GM06990 (cell line): ENCODE data around the gene STRBP.

ENCODE experiments used
- DNase-seq: peaks from one replicate; pipeline ENCODE4 v3.0.0-alpha.2; 2011; ENCODE audit not compliant: insufficient read length; ENCODE audit errors: extremely low read depth
- H3K27me3 ChIP-seq: replicated peaks from 2 replicates; pipeline ENCODE4 v1.6.0; 2011; ENCODE audit warnings: low read length; ENCODE audit not compliant: control insufficient read depth, insufficient read depth
- H3K36me3 ChIP-seq: 2 replicates; pipeline ENCODE4 v1.5.1; 2011; ENCODE audit warnings: low read length; ENCODE audit not compliant: control insufficient read depth, insufficient read depth
- H3K4me3 ChIP-seq: replicated peaks from 2 replicates; pipeline ENCODE4 v1.5.1; 2011; ENCODE audit warnings: low read depth, mild to moderate bottlenecking, control low read depth, low read length
- TF ChIP-seq, protein P1 (sequence below): IDR thresholded peaks from 2 replicates; pipeline ENCODE4 v1.5.1; 2011; ENCODE audit warnings: low read length, control low read depth, mild to moderate bottlenecking, inconsistent platforms; ENCODE audit not compliant: insufficient read depth, poor library complexity, severe bottlenecking

STRBP gene

GRCh38 chr9:123080444-123080843 is 187.9 kb downstream of the STRBP start:
- Histone ChIP-seq H3K4me3 (no peak overlapping the region), H3K27me3 (no peaks in the 10 kb centered on the region), H3K36me3 (peaks cover 10% of the 10 kb centered on the region)
- DNase-seq, result no peak
- TF ChIP-seq, protein P1, sequence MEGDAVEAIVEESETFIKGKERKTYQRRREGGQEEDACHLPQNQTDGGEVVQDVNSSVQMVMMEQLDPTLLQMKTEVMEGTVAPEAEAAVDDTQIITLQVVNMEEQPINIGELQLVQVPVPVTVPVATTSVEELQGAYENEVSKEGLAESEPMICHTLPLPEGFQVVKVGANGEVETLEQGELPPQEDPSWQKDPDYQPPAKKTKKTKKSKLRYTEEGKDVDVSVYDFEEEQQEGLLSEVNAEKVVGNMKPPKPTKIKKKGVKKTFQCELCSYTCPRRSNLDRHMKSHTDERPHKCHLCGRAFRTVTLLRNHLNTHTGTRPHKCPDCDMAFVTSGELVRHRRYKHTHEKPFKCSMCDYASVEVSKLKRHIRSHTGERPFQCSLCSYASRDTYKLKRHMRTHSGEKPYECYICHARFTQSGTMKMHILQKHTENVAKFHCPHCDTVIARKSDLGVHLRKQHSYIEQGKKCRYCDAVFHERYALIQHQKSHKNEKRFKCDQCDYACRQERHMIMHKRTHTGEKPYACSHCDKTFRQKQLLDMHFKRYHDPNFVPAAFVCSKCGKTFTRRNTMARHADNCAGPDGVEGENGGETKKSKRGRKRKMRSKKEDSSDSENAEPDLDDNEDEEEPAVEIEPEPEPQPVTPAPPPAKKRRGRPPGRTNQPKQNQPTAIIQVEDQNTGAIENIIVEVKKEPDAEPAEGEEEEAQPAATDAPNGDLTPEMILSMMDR, result no peak

GRCh38 chr9:123074628-123075027 is 193.8 kb downstream of the STRBP start:
- Histone ChIP-seq H3K27me3 (no peaks in the 10 kb centered on the region), H3K36me3 (peaks cover 3% of the 10 kb centered on the region; the same call in 1 of the 2 replicates), H3K4me3 (no peak overlapping the region)
- no peak for DNase-seq
- TF ChIP-seq, protein P1, result no peak

DNA sequence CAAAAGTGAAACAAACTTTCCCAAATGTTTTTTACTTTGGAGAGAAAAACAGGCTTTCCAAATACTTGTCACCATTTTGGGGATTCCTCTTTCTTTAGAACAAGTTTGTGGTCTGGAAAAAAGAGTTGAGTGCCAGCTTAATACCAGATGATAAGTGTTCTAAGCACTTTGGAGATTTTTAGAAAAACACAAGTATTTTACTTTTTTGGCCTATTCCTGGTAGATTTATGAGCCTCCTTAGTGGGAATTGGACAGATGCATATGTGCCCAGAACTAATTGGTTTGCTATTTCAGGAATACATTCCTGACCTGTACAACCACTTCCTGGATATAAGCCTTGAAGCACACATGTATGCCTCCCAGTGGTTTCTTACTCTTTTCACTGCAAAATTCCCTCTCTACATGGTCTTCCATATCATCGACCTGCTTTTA is 194.4 kb downstream of the STRBP start:
- Histone ChIP-seq H3K4me3 (no peak overlapping the region), H3K27me3 (no peaks in the 10 kb centered on the region), H3K36me3 (peaks cover 3% of the 10 kb centered on the region; the same call in 1 of the 2 replicates)
- no peak for DNase-seq
- TF ChIP-seq, protein P1, result no peak

GRCh38 chr9:123073441-123073840 is 194.9 kb downstream of the STRBP start:
- TF ChIP-seq, protein P1, result no peak
- DNase-seq, result no peak
- Histone ChIP-seq H3K36me3 (peaks cover 3% of the 10 kb centered on the region; the same call in 1 of the 2 replicates), H3K4me3 (no peak overlapping the region), H3K27me3 (no peaks in the 10 kb centered on the region)

- Histone ChIP-seq H3K27me3 (no peaks in the 10 kb centered on the region), H3K36me3 (peaks cover 3% of the 10 kb centered on the region), H3K4me3 (no peak overlapping the region)
- TF ChIP-seq, protein P1, result no peak
- no peak for DNase-seq
These were observed 195.9 kb downstream of the STRBP start for GRCh38 chr9:123072407-123072995.
